ENCODE data around the gene GRIK3.

The GRIK3 gene

GRCh38 chr1:36829961-36830360 is 204.4 kb downstream of the GRIK3 start:
- no peak for DNase-seq (ENCODE audit: low read depth)

DNA sequence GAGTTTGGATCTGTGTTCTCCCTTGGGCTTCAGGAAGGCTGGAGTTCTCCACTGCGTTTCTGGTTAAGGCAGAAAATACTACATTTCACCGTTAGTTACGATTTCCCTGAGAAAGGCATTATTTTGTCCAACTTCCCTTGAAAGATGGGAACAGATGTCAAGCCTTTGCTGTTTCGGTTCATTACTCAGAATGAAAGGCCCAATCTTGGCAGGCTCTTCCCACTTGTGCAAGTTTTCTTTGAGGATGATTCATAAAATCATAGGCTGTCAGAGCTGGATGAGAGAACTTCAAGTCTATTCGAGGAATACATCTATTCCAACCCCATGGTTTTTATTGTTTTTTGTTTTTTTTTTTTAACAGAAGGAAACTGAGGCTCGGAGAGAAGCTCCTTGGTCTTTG is 205.2 kb downstream of the GRIK3 start:
- no peak for DNase-seq (ENCODE audit: low read depth)

DNA sequence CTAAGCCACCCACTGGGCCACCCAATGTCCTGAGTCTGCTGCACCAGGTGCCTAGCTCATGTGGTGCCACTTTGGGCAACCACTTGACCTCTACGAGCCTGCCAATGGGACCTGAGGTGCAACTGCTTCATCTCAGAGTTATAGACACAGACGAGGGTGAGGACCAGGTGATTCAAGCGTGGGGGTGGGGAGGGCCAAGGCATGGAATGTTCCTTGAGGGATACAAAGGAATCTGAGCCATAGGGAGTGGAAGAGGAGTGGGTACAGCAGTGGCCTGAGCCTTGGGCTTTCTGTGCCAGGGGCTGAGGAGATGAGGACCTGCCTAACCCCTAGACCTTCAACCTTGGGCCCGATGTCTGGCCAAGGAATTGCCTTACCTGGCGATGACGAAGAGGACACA is 209.1 kb downstream of the GRIK3 start:
- DNase-seq (ENCODE audit: low read depth) = no peak

GRCh38 chr1:36824390-36824861 is 209.9 kb downstream of the GRIK3 start:
- no peak for DNase-seq (ENCODE audit: low read depth)

DNA sequence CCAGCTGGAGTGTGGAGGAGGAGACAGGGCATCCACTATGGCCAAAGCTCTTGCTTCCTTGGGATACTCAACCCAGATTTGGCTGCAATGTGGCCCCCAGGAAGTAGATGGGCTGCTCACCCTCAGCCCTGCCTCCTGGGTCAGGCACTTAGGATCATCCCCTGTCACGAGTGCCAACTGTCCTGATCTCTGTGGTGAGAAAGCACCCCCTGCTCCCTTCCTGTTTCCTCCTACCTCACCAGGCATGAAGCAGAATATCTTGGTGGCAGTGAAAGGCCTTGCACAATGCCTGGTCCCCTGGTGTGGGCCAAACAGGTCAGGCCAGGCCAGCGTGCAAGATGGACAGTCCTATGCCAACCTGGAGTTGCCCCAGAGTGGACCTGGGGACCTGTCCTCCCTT is 211.7 kb downstream of the GRIK3 start:
- no peak for DNase-seq (ENCODE audit: low read depth)

DNA sequence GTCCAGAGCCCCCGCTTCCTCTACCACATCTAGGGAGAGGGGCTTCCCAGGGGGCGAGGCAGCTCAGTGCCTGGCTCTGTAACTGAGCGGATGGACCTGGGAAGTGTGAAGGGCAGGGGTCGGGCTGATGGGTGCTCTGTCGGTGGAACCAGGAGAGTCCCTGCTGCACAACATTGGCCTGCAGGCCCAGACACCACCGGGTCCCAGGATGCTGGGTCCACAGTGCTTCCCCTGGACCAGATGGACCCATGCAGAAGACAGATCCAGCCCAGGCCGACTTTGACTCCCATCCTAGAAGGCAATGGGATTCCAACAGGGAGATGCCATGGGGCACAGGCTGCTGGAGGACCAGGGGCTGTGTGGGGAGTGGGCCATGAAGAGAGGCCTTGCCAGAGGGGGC is 212.9 kb downstream of the GRIK3 start:
- DNase-seq (ENCODE audit: low read depth) = no peak

DNA sequence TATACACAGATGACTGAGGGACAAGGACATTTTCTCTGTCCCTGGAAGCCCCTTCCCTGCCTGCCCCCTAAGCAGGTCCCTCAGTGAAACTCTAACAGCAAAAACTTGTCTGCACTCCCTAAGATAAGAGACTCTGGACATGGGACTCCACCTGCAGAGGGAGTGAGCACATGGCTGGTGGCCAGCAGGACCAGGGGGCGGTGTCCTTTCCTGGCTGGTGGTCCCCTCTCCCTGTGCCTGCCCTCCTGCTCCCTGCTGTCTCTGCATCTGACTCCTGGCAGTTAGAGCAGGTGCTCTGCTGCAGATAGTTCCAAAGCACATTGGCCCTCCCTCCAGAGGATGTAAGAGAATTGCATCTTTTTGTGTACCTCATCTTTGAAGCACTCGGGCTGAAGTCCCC is 215.5 kb downstream of the GRIK3 start:
- no peak for DNase-seq (ENCODE audit: low read depth)

GRCh38 chr1:36816348-36816747 is 218.0 kb downstream of the GRIK3 start:
- no peak for DNase-seq (ENCODE audit: low read depth)

DNA sequence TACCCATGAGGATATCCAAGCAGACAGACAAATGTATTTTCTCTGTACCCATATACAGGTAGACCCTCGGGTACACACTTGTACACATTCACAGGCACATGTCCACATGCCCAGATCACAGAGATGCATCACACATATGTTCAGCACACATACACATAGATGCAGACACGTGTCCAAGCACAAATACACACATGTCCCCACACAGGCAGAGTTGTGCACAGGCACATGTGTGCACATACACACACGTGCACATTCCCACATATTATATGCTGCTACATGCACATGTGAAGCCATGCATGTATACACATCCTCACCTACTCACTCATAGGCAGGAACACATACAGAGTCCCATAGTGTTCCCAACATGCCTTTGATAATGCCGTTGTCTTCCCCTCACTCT is 219.5 kb downstream of the GRIK3 start:
- DNase-seq (ENCODE audit: low read depth) = no peak

DNA sequence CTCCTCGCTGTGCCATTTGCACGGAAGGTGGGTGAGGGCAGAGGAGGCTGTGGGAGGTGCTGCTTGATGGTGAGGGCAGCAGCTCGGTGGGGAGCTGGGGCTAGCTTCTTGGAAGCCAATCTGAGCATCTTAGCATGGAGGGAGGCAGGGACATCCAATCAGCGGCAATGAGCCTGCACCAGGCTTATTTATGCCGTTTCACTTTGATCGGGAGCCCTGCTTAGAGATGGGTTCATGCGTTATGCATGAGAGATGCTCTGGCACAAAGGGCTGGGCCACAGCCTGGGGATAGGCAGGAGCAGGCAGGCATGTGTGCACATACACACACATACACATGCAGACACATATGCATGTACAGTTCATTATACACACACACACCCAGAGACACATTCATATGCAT is 220.2 kb downstream of the GRIK3 start:
- no peak for DNase-seq (ENCODE audit: low read depth)

GRCh38 chr1:36807262-36807661 is 227.1 kb downstream of the GRIK3 start:
- no peak for DNase-seq (ENCODE audit: low read depth)

- no peak for DNase-seq (ENCODE audit: low read depth)
Measured at GRCh38 chr1:36805979-36806640, 228.2 kb downstream of the GRIK3 start.

- no peak for DNase-seq (ENCODE audit: low read depth)
Measured at GRCh38 chr1:36804669-36805314, 229.5 kb downstream of the GRIK3 start.

DNA sequence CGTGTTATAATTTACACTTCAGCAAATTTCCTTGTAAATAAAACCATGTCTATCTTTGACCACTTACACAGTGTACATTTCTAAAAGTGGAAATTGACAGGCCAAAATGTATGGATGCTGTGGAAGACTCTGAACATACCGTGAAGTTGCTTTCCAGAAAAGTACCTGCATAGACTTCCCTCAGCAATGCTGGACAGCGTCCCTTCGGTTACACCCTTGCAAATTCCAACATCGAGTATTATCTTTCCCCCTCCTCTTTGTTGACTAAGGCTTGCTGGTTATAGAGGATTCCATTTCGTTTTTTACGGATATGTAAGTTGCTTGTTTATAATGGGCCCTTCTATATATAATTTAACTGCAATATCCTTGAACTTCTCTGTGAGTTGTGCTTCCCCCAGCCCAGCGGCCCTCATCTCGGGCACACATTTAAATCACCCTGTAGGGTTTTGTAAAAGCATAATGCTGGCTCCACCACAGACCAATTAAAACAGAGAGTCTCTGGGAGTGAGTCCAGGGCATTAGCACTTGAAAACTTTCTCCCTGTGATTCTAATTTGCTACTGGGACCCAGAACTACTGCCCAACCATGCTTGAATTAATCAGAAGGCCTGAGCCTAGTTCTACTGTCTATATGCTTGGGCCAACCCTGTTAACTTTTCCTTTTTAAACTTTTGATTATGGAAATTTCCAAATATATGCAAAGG is 230.3 kb downstream of the GRIK3 start:
- no peak for DNase-seq (ENCODE audit: low read depth)

GRCh38 chr1:36802018-36802417 is 232.3 kb downstream of the GRIK3 start:
- DNase-seq (ENCODE audit: low read depth) = no peak

GRCh38 chr1:36797761-36798160 is 236.6 kb downstream of the GRIK3 start:
- no peak for DNase-seq (ENCODE audit: low read depth)

DNA sequence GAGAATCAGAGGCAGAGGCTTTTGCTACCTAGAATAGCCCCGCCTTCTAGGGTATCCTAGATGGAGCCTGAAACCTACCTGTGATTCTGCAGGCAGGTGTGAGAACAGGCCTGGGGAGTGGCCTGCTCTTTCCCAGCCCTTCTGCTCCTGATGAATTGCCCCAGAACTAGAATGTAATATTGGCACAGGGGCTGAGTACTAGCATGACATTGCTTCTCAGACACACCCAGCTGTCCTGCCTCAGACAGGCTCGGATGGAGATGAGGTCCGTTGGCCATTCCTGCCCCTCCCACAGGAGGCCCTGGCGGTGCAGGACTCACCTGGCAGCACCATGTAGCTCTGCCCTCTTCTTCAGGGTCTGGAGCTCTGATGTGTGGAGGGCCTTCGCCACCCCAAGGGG is 237.6 kb downstream of the GRIK3 start:
- DNase-seq (ENCODE audit: low read depth) = no peak

DNA sequence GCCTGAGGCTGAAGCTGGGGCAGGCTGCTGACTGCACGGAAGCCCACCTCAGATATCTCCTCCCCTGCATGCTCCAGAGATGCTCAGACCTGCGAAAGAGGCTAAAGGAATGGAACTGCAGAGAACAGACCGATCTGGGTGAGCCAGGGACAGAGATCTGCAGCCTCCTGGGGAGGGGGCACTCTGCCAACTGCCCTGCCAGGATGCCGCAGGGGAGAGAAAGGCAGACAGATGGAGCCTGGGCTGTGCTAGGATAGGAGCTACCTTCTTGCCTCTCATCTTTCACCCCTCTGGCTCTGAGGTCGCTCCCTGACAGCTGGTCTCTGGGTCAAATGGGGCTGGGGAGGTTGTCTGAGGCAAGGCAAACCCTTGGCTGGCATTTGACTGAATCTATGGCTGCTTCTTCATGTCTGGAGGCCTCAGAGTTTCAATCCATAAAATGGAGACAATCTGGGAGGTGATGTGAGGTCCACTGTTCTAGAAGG is 238.2 kb downstream of the GRIK3 start:
- DNase-seq (ENCODE audit: low read depth) = no peak

- DNase-seq (ENCODE audit: low read depth) = no peak
Measured at GRCh38 chr1:36794460-36794859, 239.9 kb downstream of the GRIK3 start.

GRCh38 chr1:36793452-36793851 is 240.9 kb downstream of the GRIK3 start:
- no peak for DNase-seq (ENCODE audit: low read depth)

DNA sequence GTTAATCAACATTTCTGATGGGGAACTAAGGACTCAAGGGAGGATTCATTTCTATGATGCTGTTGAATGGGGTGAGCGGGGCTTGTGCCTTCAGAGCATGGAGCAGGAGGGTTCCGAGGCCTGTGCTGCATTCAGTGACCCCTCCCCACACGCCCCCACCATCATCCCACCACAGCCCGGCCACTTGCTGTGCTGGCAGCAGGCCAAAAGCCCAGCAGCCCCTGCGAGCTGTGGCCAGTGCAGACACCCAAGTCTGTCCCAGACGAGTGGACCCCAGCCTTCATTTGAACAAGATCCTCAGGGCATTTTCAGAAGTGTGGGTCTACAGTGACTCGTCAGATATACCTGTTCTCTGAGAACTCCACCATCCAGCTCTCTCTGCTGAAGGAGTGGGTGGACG is 242.0 kb downstream of the GRIK3 start:
- DNase-seq (ENCODE audit: low read depth) = no peak

DNA sequence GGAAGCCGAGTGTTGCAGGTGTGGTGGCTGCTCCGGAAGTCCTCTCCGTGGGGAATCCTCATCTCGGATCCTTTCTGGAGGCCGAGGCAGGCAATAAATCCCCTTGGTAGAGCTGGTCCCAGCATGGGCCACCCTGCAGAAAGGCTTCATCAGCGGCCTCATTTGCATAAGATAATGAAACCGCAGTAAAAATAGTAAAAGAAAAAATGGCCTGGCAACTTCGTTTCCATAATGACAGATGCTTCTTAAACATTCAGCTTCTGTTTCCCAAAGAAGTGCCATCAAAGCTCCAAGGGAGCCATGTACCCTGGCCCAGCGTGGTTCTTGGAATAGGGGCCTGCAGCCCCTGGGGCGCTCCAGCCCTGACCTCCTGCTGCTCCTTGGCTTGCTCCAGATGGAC is 244.1 kb downstream of the GRIK3 start:
- no peak for DNase-seq (ENCODE audit: low read depth)

GRCh38 chr1:36789535-36789934 is 244.8 kb downstream of the GRIK3 start:
- no peak for DNase-seq (ENCODE audit: low read depth)
